Glutamatergic neuron (in vitro differentiated cells): ENCODE results near the gene NFIA. TPM values are rescaled to one million over a fixed set of nuclear protein-coding genes. Genes with fewer than 3 reads are reported as not detected.

Source experiments
- DNase-seq: peaks from one replicate; pipeline ENCODE4 v3.0.0; 2022
- H3K27ac Mint-ChIP-seq: one replicate; pipeline ENCODE4 v1.8.0; 2020; ENCODE audit warnings: mild to moderate bottlenecking, mixed read lengths, inconsistent platforms; ENCODE audit not compliant: unreplicated experiment
- H3K27me3 Mint-ChIP-seq: one replicate; pipeline ENCODE4 v1.8.0; 2020; ENCODE audit warnings: mild to moderate bottlenecking, moderate library complexity, mixed read lengths, inconsistent platforms; ENCODE audit not compliant: unreplicated experiment
- H3K36me3 Mint-ChIP-seq: one replicate; pipeline ENCODE4 v1.8.0; 2020; ENCODE audit warnings: mild to moderate bottlenecking, mixed read lengths, inconsistent platforms; ENCODE audit not compliant: unreplicated experiment
- H3K4me1 Mint-ChIP-seq: one replicate; pipeline ENCODE4 v1.8.0; 2020; ENCODE audit warnings: mild to moderate bottlenecking, low read depth, mixed read lengths, inconsistent platforms; ENCODE audit not compliant: unreplicated experiment
- H3K4me3 Mint-ChIP-seq: one replicate; pipeline ENCODE4 v1.8.0; 2020; ENCODE audit warnings: mild to moderate bottlenecking, mixed read lengths, inconsistent platforms; ENCODE audit not compliant: unreplicated experiment
- H3K9me3 Mint-ChIP-seq: one replicate; pipeline ENCODE4 v1.8.0; 2020; ENCODE audit warnings: mild to moderate bottlenecking, moderate library complexity, mixed read lengths, inconsistent platforms; ENCODE audit not compliant: unreplicated experiment
- CTCF ChIP-seq: fragments of 200-600 bp; sonication (generic); IDR thresholded peaks from one replicate; pipeline ENCODE4 v1.5.0; 2021; ENCODE audit not compliant: partially characterized antibody, unreplicated experiment
- total RNA-seq: library from RNA; stranded (reverse); fragmentation: NEBNext Ultra II Directional; extraction: Animal tissue kit (Norgen Biotek cat#: 25700); gene quantifications from one replicate; pipeline ENCODE4 v1.2.1, GENCODE V29; 2021; ENCODE audit not compliant: unreplicated experiment

Gene NFIA
- total RNA-seq, 1 donor from 2014 or later: 16.4 TPM

GRCh38 chr1:61051719-61052394, 30.5 kb upstream of the NFIA start:
- Mint-ChIP-seq H3K27ac (no peak overlapping the region), H3K36me3 (no peaks in the 10 kb centered on the region), H3K9me3 (peaks cover 3% of the 10 kb centered on the region), H3K27me3 (peaks cover 25% of the 10 kb centered on the region), H3K4me1 (peaks cover 12% of the 10 kb centered on the region), H3K4me3 (peak overlapping the region; percentile 61)
- DNase-seq: no peak
- TF ChIP-seq CTCF: no peak

DNA sequence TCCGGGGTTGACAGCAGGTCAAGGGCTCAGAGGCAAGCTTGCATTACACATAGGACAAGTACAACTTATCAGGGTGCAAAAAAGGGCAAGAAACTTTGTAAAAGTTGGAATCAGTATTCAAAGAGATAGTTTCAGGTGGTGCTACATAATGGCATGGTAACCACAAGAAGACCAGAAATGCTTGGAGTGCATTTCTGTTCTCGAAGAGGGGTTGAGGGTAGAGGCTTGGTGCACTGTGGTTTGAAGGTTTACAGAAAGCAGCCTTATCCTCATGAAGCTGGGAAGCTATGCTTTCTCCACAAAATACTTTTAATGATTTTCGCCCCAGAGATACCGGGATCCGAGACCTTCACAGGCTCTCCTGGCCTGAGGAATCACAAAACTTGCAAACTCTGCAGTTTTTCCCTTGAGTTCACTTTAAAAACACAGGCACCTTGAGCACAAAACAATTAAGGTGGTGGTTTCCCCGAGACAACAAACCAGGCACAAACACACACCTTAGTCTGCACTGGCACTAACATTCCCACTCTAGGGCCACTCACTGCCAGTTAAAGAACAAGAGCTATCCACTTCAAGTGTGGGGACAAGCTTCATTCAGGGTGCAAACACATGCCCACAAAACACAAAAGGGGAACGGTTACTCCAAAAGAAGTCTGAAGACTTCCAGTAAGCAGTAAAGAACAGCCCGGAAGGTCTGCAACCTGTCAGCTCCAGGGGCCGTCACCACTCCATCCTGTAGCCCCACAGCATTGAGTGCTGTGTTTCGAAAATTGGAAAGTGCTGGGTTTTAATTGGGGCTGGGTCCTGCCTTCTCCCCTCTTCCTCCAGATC, 29.8 kb upstream of the NFIA start:
- Mint-ChIP-seq H3K36me3 (no peaks in the 10 kb centered on the region), H3K4me1 (peaks cover 12% of the 10 kb centered on the region), H3K27ac (no peak overlapping the region), H3K9me3 (peaks cover 3% of the 10 kb centered on the region), H3K27me3 (peaks cover 25% of the 10 kb centered on the region), H3K4me3 (peak overlapping the region; percentile 50)
- no peak for TF ChIP-seq CTCF
- DNase-seq: no peak

- Mint-ChIP-seq H3K27me3 (peaks cover 25% of the 10 kb centered on the region), H3K4me1 (peaks cover 12% of the 10 kb centered on the region), H3K36me3 (no peaks in the 10 kb centered on the region), H3K9me3 (peaks cover 3% of the 10 kb centered on the region), H3K4me3 (peak overlapping the region; percentile 86), H3K27ac (no peak overlapping the region)
- TF ChIP-seq CTCF: no peak
- no peak for DNase-seq
Observed at GRCh38 chr1:61053226-61053711, 29.1 kb upstream of the NFIA start.

DNA sequence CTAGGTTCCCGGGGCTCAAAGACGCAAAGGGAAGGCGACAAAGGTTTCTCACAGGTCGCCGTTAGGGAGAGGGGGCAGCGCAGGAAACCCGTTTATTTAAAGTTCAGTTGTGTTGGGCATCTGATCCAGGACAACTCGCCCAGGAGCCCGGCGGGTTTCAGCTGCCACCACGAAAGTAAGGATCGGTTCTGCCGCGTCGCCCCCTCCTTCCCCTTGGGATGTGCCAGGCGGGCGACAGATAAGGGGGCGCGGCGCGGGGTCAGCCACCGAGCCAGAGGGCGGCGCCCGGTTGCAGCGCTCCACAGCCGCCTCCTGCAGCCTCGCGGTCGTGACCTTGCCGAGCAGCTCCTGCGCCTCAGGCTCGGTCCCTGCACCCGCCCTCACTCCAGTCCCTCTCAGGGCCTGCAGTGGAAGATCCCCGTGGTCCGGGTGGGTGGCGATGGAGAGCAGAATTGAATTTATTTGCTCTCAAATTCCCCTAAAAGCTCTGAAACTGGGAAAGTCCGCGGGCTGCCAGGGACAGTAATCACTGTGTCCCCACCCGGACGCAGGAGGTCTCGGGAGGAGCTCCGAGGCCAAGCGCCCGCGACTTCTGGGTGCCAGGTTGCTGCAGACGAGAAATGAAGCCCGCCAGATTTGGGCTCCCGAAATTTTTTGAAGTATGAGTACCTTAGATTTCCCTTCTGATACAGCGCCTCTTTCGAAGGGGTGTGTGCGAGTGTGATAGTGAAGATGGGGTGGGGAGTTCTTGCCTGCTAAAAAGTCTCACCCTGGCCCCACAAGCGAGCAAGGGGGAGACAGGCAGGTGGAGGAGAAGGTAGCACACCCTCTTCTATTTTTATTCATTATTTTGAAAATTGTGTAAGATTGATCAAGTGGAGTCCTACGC, 28.4 kb upstream of the NFIA start:
- no peak overlapping the region for H3K27ac Mint-ChIP-seq
- TF ChIP-seq CTCF: no peak
- peak overlapping the region; percentile 86 for H3K4me3 Mint-ChIP-seq
- no peaks in the 10 kb centered on the region for H3K36me3 Mint-ChIP-seq
- peak; percentile 63 for DNase-seq
- H3K4me1 Mint-ChIP-seq: peaks cover 12% of the 10 kb centered on the region
- peaks cover 25% of the 10 kb centered on the region for H3K27me3 Mint-ChIP-seq
- H3K9me3 Mint-ChIP-seq: peaks cover 3% of the 10 kb centered on the region
